Lower leg skin (tissue), 4 donors: ENCODE results near the gene SNRNP35. TPM values are rescaled to one million over a fixed set of nuclear protein-coding genes. Genes with fewer than 3 reads are reported as not detected.
A peak's percentile ranks its signal among the peaks of the same experiment; 100 is the strongest.
"Not testable (repeated sequence)": the region's sequence is repeated elsewhere in the genome, so short reads cannot be mapped to it uniquely, and the experiment has no call there.

Source experiments
- DNase-seq, 2 donors: peaks; one replicate each; pipeline ENCODE4 v3.0.0-alpha.2; 2019; ENCODE audit warnings: low spot score in 2 of 2
- H3K4me3 ChIP-seq: fragments of 200-600 bp; sonication (generic); 2 replicates; pipeline ENCODE4 v1.5.1; 2017; ENCODE audit warnings: mild to moderate bottlenecking, low read depth; ENCODE audit not compliant: poor library complexity, severe bottlenecking
- CTCF ChIP-seq, 3 donors: fragments of 450-650 bp; IDR thresholded peaks; one replicate each; pipeline ENCODE4 v1.5.1; 2016; ENCODE audit warnings: antibody characterized with exemption in 3 of 3, mild to moderate bottlenecking in 3 of 3, moderate library complexity in 2 of 3
- POLR2A ChIP-seq, 2 donors: fragments of 450-650 bp; IDR thresholded peaks; one replicate each; pipeline ENCODE4 v1.6.1; 2016 to 2017; ENCODE audit warnings: antibody characterized with exemption in 2 of 2, mild to moderate bottlenecking in 1 of 2, moderate library complexity in 1 of 2
- WGBS, 2 donors: methylation state at CpG; one replicate each; pipeline ENCODE4 v1.1.5; 2018; 5-methylcytosine and 5-hydroxymethylcytosine counted together
- intact Hi-C: fragments of 100-400 bp; cut with DNase I; formaldehyde crosslinking; loops from one replicate; pipeline ENCODE4 v1.15.0; 2023; ENCODE audit warnings: low total_unique reads
- total RNA-seq, 4 donors: library from RNA; depleted of rRNA; stranded (reverse); fragments of >200 nt; gene quantifications; one replicate each; pipeline ENCODE4 v1.1.0, GENCODE V29; 2016

SNRNP35 gene
- total RNA-seq, 4 donors from 2014 or later: 15.6 to 43.1 (median 22.9) TPM

- DNase-seq: no peak
- no peak for TF ChIP-seq CTCF (IDR thresholded peaks at IDR 0.05)
- no peak for TF ChIP-seq POLR2A (IDR thresholded peaks at IDR 0.05)
- WGBS, 2 donors: 82 to 83% methylated on average over 6 of the region's 6 CpGs
- no peak overlapping the region for H3K4me3 ChIP-seq
- intact Hi-C loops: no loop called here
These were observed 29.3 kb upstream of the SNRNP35 start for GRCh38 chr12:123428591-123428990.

GRCh38 chr12:123429101-123429500 is 28.8 kb upstream of the SNRNP35 start:
- intact Hi-C loops, H3K4me3 ChIP-seq, DNase-seq: not testable (repeated sequence)
- 93 to 98% methylated on average over 8 of the region's 8 CpGs for WGBS, 2 donors

- intact Hi-C loops, DNase-seq, H3K4me3 ChIP-seq: not testable (repeated sequence)
- 55 to 59% methylated on average over 15 of the region's 15 CpGs for WGBS, 2 donors
These were observed 25.8 kb upstream of the SNRNP35 start for GRCh38 chr12:123431951-123432817.

- no peak overlapping the region for H3K4me3 ChIP-seq
These were observed 24.3 kb upstream of the SNRNP35 start for GRCh38 chr12:123433615-123434014.

GRCh38 chr12:123435636-123436016 is 22.3 kb upstream of the SNRNP35 start:
- WGBS, 2 donors: 43 to 48% methylated on average over 5 of the region's 5 CpGs

More at GRCh38 chr12:123433615-123434014, 24.3 kb upstream of the SNRNP35 start:
- 94 to 98% methylated on average over 6 of the region's 6 CpGs for WGBS, 2 donors
- DNase-seq: no peak
- intact Hi-C loops: no loop called here
- TF ChIP-seq POLR2A (IDR thresholded peaks at IDR 0.05) (no peak), CTCF (IDR thresholded peaks at IDR 0.05) (no peak)

GRCh38 chr12:123436017-123436964 is 21.6 kb upstream of the SNRNP35 start, which contains the start of gene RILPL2:
Gene RILPL2 (minus strand): TSS chr12:123436684. CDS start chr12:123436420, 264 bp downstream.
- peak; percentile 90 to 98 for DNase-seq
- TF ChIP-seq POLR2A (IDR thresholded peaks at IDR 0.05) (no peak), CTCF (IDR thresholded peaks at IDR 0.05) (no peak)
- WGBS, 2 donors: 0% methylated on average over 69 of the region's 69 CpGs
- H3K4me3 ChIP-seq: peak within 1 kb of the TSS; percentile 93
- intact Hi-C loops: no loop called here

More at GRCh38 chr12:123435636-123436016, 22.3 kb upstream of the SNRNP35 start:
- intact Hi-C loops: no loop called here
- TF ChIP-seq CTCF (IDR thresholded peaks at IDR 0.05) (no peak), POLR2A (IDR thresholded peaks at IDR 0.05) (no peak)
- peak overlapping the region; percentile 93 for H3K4me3 ChIP-seq
- no peak for DNase-seq
